ENCODE measurements around the gene CCSAP. TPM values are rescaled to one million over a fixed set of nuclear protein-coding genes. Genes with fewer than 3 reads are reported as not detected.

The CCSAP gene
- total RNA-seq, 1 experiment from 2014 or later: 8.5 TPM

- no peak overlapping the region for H2AK5ac ChIP-seq (ENCODE audit: insufficient read length, low read length)
- no peak overlapping the region for H3T11ph ChIP-seq (ENCODE audit: low read length)
- Mint-ChIP-seq H3K27me3 (ENCODE audit: low read depth) (peaks cover 5% of the 10 kb centered on the region; the same call in 1 of the 2 replicates), H3K4me1 (peaks cover 29 to 33% of the 10 kb centered on the region in 2 experiments), H3K27ac (no peak overlapping the region), H3K36me3 (ENCODE audit: insufficient read depth in 1 of 3, low read depth in 3 of 3) (no peaks in the 10 kb centered on the region; a peak in 1 of 7 replicates), H3K9me3 (no peaks in the 10 kb centered on the region), H3K4me3 (no peak overlapping the region)
- H3K9me3 ChIP-seq (ENCODE audit: control insufficient read depth, low read depth, low read length): no peaks in the 10 kb centered on the region
- no peak overlapping the region for H3K4me2 ChIP-seq (ENCODE audit: insufficient read depth, insufficient read length, low read length)
- H2BK12ac ChIP-seq (ENCODE audit: insufficient read length, low read depth, low read length): no peak overlapping the region
- no peaks in the 10 kb centered on the region for H3K23me2 ChIP-seq (ENCODE audit: insufficient read length, low read depth, low read length, poor library complexity, severe bottlenecking)
- no peak overlapping the region for H2AFZ ChIP-seq (ENCODE audit: low read length)
- TF ChIP-seq CTCF (conservative IDR thresholded peaks at IDR 0.05): no peak
- H3K14ac ChIP-seq (ENCODE audit: insufficient read depth, low read length): no peak overlapping the region
- H4K8ac ChIP-seq (replicated peaks; ENCODE audit: insufficient read length, low read depth, low read length): no peak overlapping the region
- no peak overlapping the region for H2BK20ac ChIP-seq (ENCODE audit: low read depth, low read length, poor library complexity, severe bottlenecking)
- H3K27me3 ChIP-seq (ENCODE audit: insufficient read depth, low read length): no peaks in the 10 kb centered on the region
- H3K27ac ChIP-seq (ENCODE audit: insufficient read length, low read depth, low read length): no peak overlapping the region
- H4K91ac ChIP-seq (ENCODE audit: insufficient read length, low read depth, low read length): no peak overlapping the region
- H2BK120ac ChIP-seq (ENCODE audit: low read depth, low read length, poor library complexity, severe bottlenecking): no peak overlapping the region
- no peak for DNase-seq
- H3K9ac ChIP-seq (ENCODE audit: extremely low read depth, insufficient read length, low read length): no peak overlapping the region
- no peak overlapping the region for H3K23ac ChIP-seq (ENCODE audit: insufficient read length, low read depth, low read length)
- H2BK15ac ChIP-seq (ENCODE audit: low read depth, low read length): no peak overlapping the region
- H3K18ac ChIP-seq (ENCODE audit: insufficient read length, low read depth, low read length): no peak overlapping the region
- H3K56ac ChIP-seq (ENCODE audit: insufficient read length, low read depth, low read length): no peak overlapping the region
- no peaks in the 10 kb centered on the region for H4K20me1 ChIP-seq (ENCODE audit: control insufficient read depth, insufficient read depth, insufficient read length)
- H3K79me1 ChIP-seq (ENCODE audit: insufficient read depth, low read depth, low read length, poor library complexity, severe bottlenecking): no peaks in the 10 kb centered on the region
- WGBS (ENCODE audit: extremely low coverage, insufficient read length, low lambda C conversion rate): no CpG with 5 or more reads among the region's 5 CpGs
- peaks cover 13% of the 10 kb centered on the region; the same call in 1 of the 2 replicates for H3K4me1 ChIP-seq (ENCODE audit: insufficient read depth, low read length)
- H3K4ac ChIP-seq (ENCODE audit: low read depth, low read length): no peak overlapping the region
- H2BK5ac ChIP-seq (ENCODE audit: insufficient read length, low read length): no peak overlapping the region
- H4K5ac ChIP-seq (ENCODE audit: insufficient read length, low read depth, low read length): no peak overlapping the region
- H3K79me2 ChIP-seq (ENCODE audit: insufficient read depth, low read length): no peaks in the 10 kb centered on the region
Observed at GRCh38 chr1:229383961-229384360, 41.1 kb upstream of the CCSAP start.
